Ovary (tissue), 9 donors: ENCODE data around the gene BPI. TPM values are rescaled to one million over a fixed set of nuclear protein-coding genes. Genes with fewer than 3 reads are reported as not detected.
"Not testable (repeated sequence)": the region's sequence is repeated elsewhere in the genome, so short reads cannot be mapped to it uniquely, and the experiment has no call there.

Experiments used
- DNase-seq, 5 donors: peaks; one replicate each; pipeline ENCODE4 v3.0.0-alpha.2; 2019 to 2020
- H3K27ac ChIP-seq, 2 donors: fragments of 200-600 bp; one replicate each; pipeline versions ENCODE4 v1.5.1 to v1.8.0; 2019 to 2022
- H3K27me3 ChIP-seq: fragments of 200-600 bp; one replicate; pipeline ENCODE4 v1.8.0; 2022
- H3K36me3 ChIP-seq: fragments of 200-600 bp; sonication (generic); one replicate; pipeline ENCODE4 v1.5.1; 2019
- H3K4me1 ChIP-seq: one replicate; pipeline ENCODE4 v1.8.1; 2013; ENCODE audit warnings: mild to moderate bottlenecking, moderate library complexity; ENCODE audit not compliant: insufficient read depth
- H3K4me3 ChIP-seq: fragments of 200-600 bp; sonication (generic); one replicate; pipeline ENCODE4 v1.5.1; 2017
- H3K9me3 ChIP-seq, 2 donors: fragments of 200-600 bp in 1 of 2; sonication (generic) in 1 of 2; one replicate each; pipeline versions ENCODE4 v1.5.1 to v1.8.1; 2013 to 2019; ENCODE audit warnings: mild to moderate bottlenecking in 1 of 2, moderate library complexity in 1 of 2
- CTCF ChIP-seq, 3 donors: fragments of 450-650 bp in 2 of 3; fragments of 200-600 bp in 1 of 3; IDR thresholded peaks; one replicate each; pipeline versions ENCODE4 v1.5.1 to v1.8.0; 2016 to 2022; ENCODE audit warnings: antibody characterized with exemption in 3 of 3, mild to moderate bottlenecking in 1 of 3
- EP300 ChIP-seq: sonication (generic); formaldehyde crosslinking; IDR thresholded peaks from one replicate; pipeline ENCODE4 v1.6.1; 2017; ENCODE audit warnings: antibody characterized with exemption
- POLR2A ChIP-seq: fragments of 450-650 bp; IDR thresholded peaks from one replicate; pipeline ENCODE4 v1.6.1; 2017; ENCODE audit warnings: antibody characterized with exemption, mild to moderate bottlenecking, moderate library complexity
- WGBS, 3 donors: extraction: QIAGEN DNeasy Blood & Tissue Kit in 1 of 3; methylation state at CpG; one replicate each; pipeline versions ENCODE4 v1.1.5 to v1.1.7; 2013 to 2017; 5-methylcytosine and 5-hydroxymethylcytosine counted together
- intact Hi-C, 4 donors: fragments of 100-400 bp; cut with DNase I; formaldehyde crosslinking; loops; one replicate each; pipeline versions ENCODE4 v1.11.0 to v1.15.1; 2022 to 2023
- polyA plus RNA-seq, 2 donors: library from polyadenylated mRNA; stranded (reverse); fragments of 200-250 nt in 1 of 2; fragments of 350-450 nt in 1 of 2; fragmentation: Illumina TruSeq in 1 of 2; extraction: RNeasy Lipid Tissue Mini Kit (QIAGEN cat#74804) in 1 of 2; gene quantifications; one replicate each; pipeline ENCODE4 v1.2.3, GENCODE V29; 2013 to 2014
- total RNA-seq, 7 donors: library from RNA; depleted of rRNA in 2 of 7; stranded (reverse); fragments of >200 nt in 2 of 7; fragmentation: NEBNext Ultra II Directional in 3 of 7; extraction: Animal tissue kit (Norgen Biotek cat#: 25700) in 3 of 7; gene quantifications; one replicate each; pipeline versions ENCODE4 v1.1.0 to v1.2.4, GENCODE V29; 2016 to 2023
- donor health status: DM: no; HTN: no; CAD: no; lungs with moderate emphysema.
- donor health status: DM: no; HTN: no; CAD: no.
- donor health status: Bipolar disorder and iron deficiency.
- donor health status: DM: yes; HTN: yes; CAD: no.
- donor health status: DM: no; HTN: no; CAD: no.
- donor health status: DM: yes; HTN: yes; CAD: no.

The BPI gene
- total and polyA plus RNA-seq, 9 donors, result 0.43 to 2.9 (median 1.1) TPM; not detected in 1

- intact Hi-C loops, result loop anchor here in 2 of 4 donors (5.0 to 10.0 kb wide), 3 partner anchors 86 to 254 kb away; no protein-coding TSS in a partner anchor
- no peaks in the 10 kb centered on the region for H3K9me3 ChIP-seq
- no peak overlapping the region for H3K4me3 ChIP-seq
- no peak for DNase-seq
- H3K36me3 ChIP-seq, result no peaks in the 10 kb centered on the region
- WGBS, 3 donors, result 88 to 92% (median 92%) methylated on average over 3 of the region's 3 CpGs
- TF ChIP-seq EP300, result no peak
- no peak for TF ChIP-seq POLR2A
- no peak for TF ChIP-seq CTCF (IDR thresholded peaks at IDR 0.05)
- H3K4me1 ChIP-seq, result no peaks in the 10 kb centered on the region
- H3K27me3 ChIP-seq, result no peaks in the 10 kb centered on the region
- no peak overlapping the region for H3K27ac ChIP-seq
Measured at GRCh38 chr20:38311091-38311490, 7.1 kb downstream of the BPI start.

- Histone ChIP-seq H3K27me3 (no peaks in the 10 kb centered on the region), H3K36me3 (no peaks in the 10 kb centered on the region), H3K4me1 (no peaks in the 10 kb centered on the region), H3K4me3 (no peak overlapping the region), H3K27ac (no peak overlapping the region), H3K9me3 (no peaks in the 10 kb centered on the region)
- 58 to 74% (median 67%) methylated on average over 3 of the region's 3 CpGs for WGBS, 3 donors
- TF ChIP-seq EP300, result no peak
- no peak for DNase-seq
- intact Hi-C loops, result loop anchor here in 2 of 4 donors (5.0 to 10.0 kb wide), 3 partner anchors 87 to 254 kb away; no protein-coding TSS in a partner anchor
Measured at GRCh38 chr20:38311491-38311890, 7.5 kb downstream of the BPI start.

GRCh38 chr20:38313676-38314075, 9.7 kb downstream of the BPI start:
- H3K4me3 ChIP-seq, result no peak overlapping the region
- no peaks in the 10 kb centered on the region for H3K9me3 ChIP-seq
- H3K27me3 ChIP-seq, result no peaks in the 10 kb centered on the region
- WGBS, 3 donors, result 96 to 98% (median 96%) methylated on average over 2 of the region's 2 CpGs
- H3K4me1 ChIP-seq, result no peaks in the 10 kb centered on the region
- DNase-seq, result no peak
- H3K36me3 ChIP-seq, result no peaks in the 10 kb centered on the region
- TF ChIP-seq CTCF (IDR thresholded peaks at IDR 0.05) (no peak), EP300 (no peak), POLR2A (no peak)
- intact Hi-C loops, result loop anchor here in 2 of 4 donors (5.0 to 10.0 kb wide), 3 partner anchors 89 to 256 kb away; no protein-coding TSS in a partner anchor
- no peak overlapping the region for H3K27ac ChIP-seq

GRCh38 chr20:38314350-38314749, 10.4 kb downstream of the BPI start:
- H3K9me3 ChIP-seq, H3K36me3 ChIP-seq, H3K4me1 ChIP-seq, H3K4me3 ChIP-seq, DNase-seq, H3K27ac ChIP-seq, H3K27me3 ChIP-seq: not testable (repeated sequence)
- intact Hi-C loops, result loop anchor here in 2 of 4 donors (5.0 to 10.0 kb wide), 3 partner anchors 90 to 257 kb away; no protein-coding TSS in a partner anchor
- WGBS, 3 donors, result 88 to 94% (median 92%) methylated on average over 1 of the region's 1 CpG

- Histone ChIP-seq H3K27me3 (no peaks in the 10 kb centered on the region), H3K27ac (no peak overlapping the region), H3K4me3 (no peak overlapping the region), H3K4me1 (no peaks in the 10 kb centered on the region), H3K36me3 (no peaks in the 10 kb centered on the region), H3K9me3 (no peaks in the 10 kb centered on the region)
- peak in 4 of 5 donors; percentile 30 to 50 (median 41) for DNase-seq
- WGBS, 3 donors, result 61 to 68% (median 61%) methylated on average over 5 of the region's 5 CpGs
- TF ChIP-seq POLR2A (no peak), EP300 (no peak), CTCF (IDR thresholded peaks at IDR 0.05) (peak in 1 of 3 donors; percentile 26)
- intact Hi-C loops, result loop anchor here in 3 of 4 donors (5.0 to 10.0 kb wide), 5 partner anchors 83 to 253 kb away; no protein-coding TSS in a partner anchor
Measured at GRCh38 chr20:38315290-38315966, 11.5 kb downstream of the BPI start.
